Activated T-cell treated with anti-CD3 and anti-CD28 coated beads for 48 hours (primary cell): ENCODE data around the gene MMP12.
"Not testable (repeated sequence)": the region's sequence is repeated elsewhere in the genome, so short reads cannot be mapped to it uniquely, and the experiment has no call there.

Experiments used
- DNase-seq: peaks from one replicate; pipeline ENCODE4 v3.0.0-alpha.2; 2020; ENCODE audit warnings: low read depth

The MMP12 gene

GRCh38 chr11:102874852-102875251, at the start of gene MMP12:
TSS of gene MMP12 (minus strand) at chr11:102874982. CDS start at chr11:102874937, 45 bp downstream.
- no peak for DNase-seq

DNA sequence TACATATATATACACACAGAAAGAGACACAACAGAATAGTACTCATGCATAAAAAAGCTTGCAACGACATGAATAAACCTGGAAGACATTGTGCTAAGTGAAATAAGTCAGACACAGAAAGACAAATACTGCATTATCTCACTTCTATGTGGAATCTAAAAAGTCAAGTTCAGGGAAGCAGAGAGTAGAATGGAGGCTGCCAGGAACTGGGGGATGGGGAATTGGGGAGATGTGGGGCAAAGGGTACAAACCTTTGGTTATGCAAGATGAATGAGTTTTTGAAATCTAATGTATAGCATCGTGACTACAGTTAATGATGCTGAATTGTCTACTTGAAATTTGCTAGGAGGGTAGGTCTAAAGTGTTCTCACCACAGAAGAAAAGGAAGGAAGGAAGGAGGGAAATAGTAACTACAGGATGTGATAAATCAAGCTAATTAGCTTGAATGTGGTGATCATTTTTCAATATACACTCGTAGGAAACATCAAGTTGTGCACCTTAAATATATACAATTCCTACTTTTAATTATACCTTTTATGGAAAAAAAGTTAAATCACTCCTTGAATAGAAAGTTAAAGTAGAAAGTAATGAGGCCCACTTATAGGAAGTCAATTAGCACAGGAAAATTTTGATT, 46.9 kb upstream of the MMP12 start:
- DNase-seq = no peak

GRCh38 chr11:102920118-102920684, 45.4 kb upstream of the MMP12 start:
- no peak for DNase-seq

- no peak for DNase-seq
These were observed 40.2 kb upstream of the MMP12 start for GRCh38 chr11:102915044-102915375.

DNA sequence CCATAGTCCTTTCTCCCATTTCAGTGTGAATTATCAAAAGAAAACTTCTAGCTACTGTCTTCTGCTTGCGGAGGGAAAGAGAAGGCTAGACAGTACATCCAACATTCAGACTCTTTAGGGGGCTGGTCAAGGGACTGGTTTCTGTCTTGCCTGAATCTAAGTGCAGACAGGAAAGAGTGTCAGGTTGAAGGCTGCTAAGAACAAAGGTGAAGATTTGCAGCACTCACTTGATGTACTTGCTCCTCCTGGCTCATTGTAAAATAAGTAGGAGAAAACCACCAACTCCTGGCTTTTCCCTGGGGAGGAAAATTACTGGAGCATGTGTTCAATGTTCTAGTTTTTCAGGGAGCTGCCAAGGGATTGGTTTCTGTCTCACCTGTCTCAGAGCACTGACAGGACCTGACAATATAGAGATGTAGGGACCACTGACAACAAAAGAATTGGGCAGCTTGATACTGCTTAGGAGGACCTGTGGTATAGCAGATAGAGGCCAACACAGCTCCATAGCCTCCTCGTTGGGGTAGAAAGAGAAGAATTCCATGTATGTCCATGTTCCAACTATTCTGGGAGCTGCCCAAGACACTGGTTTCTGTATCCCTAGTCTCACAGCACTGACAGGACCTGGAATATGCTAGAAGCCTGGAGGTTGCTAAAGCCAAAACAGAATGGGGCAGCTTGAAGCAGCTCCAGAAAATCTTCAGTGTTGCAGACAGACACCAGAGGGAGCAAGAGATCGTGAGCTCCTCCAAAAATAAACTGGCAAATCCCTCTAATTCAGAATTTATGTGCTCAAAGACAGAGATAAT, 39.7 kb upstream of the MMP12 start:
- DNase-seq = no peak

GRCh38 chr11:102912482-102912830, 37.7 kb upstream of the MMP12 start:
- no peak for DNase-seq

GRCh38 chr11:102911758-102912481, 37.1 kb upstream of the MMP12 start:
- DNase-seq = no peak

DNA sequence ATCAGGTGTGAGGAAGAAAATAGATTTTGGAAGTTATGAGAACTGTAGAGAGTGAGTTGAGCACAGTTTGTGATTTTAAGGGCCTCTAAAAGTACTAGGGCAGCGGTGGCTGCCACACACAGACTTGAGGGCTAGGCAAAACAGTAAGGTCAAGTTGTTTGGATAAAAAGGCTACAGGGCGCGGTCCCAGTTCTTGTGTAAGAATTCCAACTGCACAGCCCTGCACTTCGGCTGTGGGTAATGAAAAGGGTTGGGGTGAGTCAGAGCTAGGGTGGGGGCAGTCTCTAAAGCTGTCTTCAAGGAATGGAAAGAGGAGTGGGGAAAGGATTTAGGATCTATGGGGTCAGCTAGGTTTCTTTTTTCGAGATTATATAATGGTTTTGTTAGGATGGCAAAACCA, 31.1 kb upstream of the MMP12 start:
- not testable (repeated sequence) for DNase-seq

DNA sequence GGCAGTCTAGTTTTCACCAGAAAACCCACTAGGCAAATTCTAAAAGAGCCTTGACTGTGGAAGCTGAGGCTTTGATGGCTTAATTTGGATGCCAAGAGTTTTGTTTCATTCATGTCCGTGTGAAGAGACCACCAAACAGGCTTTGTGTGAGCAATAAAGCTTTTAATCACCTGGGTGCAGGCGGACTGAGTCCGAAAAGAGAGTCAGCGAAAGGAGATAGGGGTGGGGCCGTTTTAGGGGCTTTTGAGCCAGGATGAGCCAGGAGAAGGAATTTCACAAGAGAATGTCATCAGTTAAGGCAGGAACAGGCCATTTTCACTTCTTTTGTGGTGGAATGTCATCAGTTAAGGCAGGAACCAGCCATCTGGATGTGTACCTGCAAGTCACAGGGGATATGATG, 29.1 kb upstream of the MMP12 start:
- DNase-seq = not testable (repeated sequence)

DNA sequence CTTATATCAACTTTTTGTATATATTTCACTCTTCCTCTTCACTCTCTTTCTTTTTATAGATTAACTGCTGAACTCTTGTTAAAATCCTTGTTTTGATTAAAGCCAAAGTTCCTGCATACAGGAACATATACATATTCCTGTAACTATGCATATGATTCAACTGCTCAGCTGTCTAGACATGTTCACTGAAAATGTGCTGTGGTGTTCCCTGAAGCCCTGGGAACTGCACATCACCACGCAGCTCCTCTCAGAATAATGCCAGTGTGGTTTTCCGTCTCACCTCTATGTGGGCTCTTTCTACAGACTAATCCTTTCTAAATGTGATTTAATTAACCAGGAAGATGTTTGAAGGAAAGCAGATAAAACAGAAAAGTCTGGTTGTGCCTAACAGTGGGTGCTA, 25.6 kb upstream of the MMP12 start:
- no peak for DNase-seq

- no peak for DNase-seq
These were observed 17.0 kb upstream of the MMP12 start for GRCh38 chr11:102891736-102892135.

- DNase-seq = no peak
These were observed 12.2 kb upstream of the MMP12 start for GRCh38 chr11:102886999-102887398.

DNA sequence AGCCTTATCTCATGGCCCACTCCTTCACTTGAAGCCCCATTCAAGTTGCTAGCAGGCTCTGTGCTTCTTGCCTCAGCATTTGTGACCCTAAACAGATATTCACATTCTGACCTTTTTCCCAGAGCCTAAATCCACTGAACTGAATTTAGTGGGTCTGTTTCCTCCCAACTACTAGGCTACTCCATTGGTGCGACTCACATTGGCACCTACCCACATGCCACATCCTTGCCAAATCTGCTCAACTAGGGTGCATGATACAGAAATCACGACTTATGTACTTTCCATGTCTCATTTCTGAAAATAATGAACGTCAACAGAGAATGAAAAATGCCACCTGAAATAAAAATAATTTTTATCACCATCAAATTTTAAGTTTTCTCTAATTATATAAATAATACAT, 8.4 kb upstream of the MMP12 start:
- DNase-seq = no peak

GRCh38 chr11:102882389-102883024, 7.7 kb upstream of the MMP12 start:
- DNase-seq = no peak

DNA sequence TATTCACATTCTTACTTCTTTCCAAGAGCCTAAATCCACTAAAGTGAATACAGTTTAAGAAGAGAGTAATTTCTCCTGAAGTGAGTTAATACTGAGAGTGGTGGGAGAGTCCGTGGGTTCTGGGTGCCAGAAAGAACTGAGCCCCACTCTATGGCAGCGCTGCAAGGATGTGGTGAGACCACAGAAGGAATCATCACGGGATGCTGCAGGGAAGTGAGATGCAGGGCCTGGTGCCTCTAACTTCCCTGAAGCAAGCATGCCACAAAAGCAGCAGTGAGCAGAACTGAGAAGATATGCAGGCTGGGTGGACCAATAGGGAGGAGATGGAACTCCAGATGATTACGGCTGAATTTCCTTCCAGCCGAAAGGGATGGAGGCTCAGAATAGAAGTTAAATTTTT, 5.0 kb upstream of the MMP12 start:
- DNase-seq = no peak

DNA sequence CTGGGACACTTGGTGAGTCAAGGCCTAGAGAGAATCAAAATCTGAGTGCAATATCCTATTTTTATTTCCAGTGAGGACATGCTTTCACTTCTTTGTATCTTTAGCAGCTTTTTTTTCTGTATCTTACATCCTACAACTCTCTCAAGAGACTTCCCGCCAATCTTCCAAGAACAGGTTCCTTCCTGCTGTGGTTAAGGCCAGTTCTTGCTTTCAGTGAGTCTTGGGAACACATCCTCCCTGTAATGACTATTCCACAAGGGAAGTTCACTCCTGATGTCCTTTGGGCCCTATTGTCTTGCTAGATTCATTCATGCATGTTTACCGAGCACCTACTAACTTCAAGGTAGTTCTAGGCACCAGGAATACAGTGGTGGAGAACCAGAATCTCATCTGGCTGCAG, 3.8 kb upstream of the MMP12 start:
- DNase-seq = no peak

DNA sequence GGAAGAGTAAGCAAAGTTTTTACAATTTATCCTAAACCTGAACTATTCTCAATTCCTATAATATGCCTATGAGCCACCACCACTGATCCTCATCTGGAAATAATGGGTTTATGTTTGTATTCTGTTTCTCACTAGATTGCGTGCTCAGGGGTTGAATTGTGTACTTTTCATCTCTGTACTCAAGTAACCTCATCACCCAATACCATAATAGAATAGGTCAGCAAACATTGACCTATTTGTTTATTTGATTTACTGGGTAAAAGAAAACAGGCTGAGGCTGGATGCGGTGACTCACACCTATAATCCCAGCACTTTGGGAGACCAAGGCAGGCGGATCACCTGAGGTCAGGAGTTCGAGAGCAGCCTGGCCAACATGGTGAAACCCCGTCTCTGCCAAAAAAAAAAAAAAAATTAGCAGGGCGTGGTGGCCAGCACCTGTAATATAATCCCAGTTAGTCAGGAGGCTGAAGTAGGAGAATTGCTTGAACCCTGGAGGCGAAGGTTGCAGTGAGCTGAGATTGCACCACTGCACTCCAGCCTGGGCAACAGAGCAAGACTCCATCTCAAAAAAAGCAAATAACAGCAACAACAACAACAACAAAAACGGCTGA, 5.3 kb downstream of the MMP12 start:
- not testable (repeated sequence) for DNase-seq

DNA sequence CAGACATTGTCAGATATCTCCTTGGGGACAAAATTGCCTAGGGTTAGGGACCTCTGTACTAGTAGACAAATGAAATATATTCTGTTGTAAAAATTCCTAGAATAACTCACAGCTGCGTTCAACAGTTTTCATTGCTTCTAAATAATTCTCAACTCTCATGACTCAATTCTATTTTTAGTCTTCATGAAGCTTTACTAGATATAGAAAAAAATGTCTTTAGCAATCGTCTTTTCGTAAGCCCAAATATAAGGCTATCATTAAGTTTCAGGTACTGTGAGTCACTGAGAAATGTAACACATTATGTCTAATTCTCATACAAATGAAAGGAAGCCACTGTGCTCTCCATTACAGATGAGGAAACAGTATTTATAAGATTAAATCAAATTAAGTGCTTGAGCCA, 6.4 kb downstream of the MMP12 start:
- no peak for DNase-seq

DNA sequence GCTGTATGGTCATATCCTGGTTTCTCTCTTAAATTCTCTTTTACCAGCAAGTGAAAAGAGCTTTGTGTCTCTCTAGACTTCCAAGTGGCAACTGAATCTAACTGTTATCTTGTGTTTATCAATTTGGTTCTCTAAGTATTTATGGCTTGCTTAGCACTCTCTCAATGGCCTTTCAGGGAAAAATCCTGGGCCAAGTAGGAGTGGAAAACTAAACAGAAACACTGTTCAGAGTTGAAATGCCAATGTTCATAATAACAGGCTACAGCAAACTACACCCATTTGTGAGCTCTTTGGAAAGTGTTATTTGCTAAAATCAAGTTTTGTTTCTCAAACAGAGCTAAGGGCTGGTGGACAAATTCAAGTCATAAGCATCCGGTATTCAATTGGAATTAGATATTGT, 10.1 kb downstream of the MMP12 start:
- no peak for DNase-seq

DNA sequence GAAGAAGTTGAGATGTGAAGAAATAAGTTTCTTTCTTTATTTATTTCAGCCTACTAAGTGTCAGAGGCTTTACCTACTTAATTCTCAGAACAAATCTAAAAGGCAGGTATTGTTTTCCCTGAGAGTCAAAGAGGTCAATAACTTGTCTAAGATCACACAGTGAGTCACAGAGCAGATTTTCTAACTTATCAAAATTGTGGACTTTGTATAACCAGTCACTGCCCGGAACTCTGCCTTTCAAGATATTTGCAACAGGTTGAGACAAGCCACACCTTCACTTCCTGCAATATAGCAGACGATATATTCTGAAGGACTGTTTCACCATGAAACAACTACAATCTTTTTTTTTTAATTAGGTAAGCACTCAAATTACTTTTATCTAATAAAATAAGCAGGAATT, 20.8 kb downstream of the MMP12 start:
- no peak for DNase-seq

- no peak for DNase-seq
These were observed 21.7 kb downstream of the MMP12 start for GRCh38 chr11:102853055-102853454.
